HepG2 (cell line): ENCODE measurements around the gene HBD.

Experiments used
- BRD4 ChIP-seq: sonication (generic); formaldehyde crosslinking; IDR thresholded peaks from 2 replicates; pipeline ENCODE4 v1.4.0; 2020; ENCODE audit warnings: missing genetic modification reagents
- ESRRA ChIP-seq: sonication (generic); formaldehyde crosslinking; IDR thresholded peaks from 2 replicates; pipeline ENCODE4 v1.5.1; 2020; ENCODE audit warnings: mild to moderate bottlenecking, low read depth, missing genetic modification reagents
- EZH2 ChIP-seq: conservative IDR thresholded peaks from 2 replicates; pipeline ENCODE4 v1.6.1; 2012; ENCODE audit warnings: mild to moderate bottlenecking, low read depth, low read length, moderate library complexity
- FOXA1 ChIP-seq, 2 experiments: fragments of 450-650 bp in 1 of 2; sonication (generic) in 1 of 2; formaldehyde crosslinking in 1 of 2; IDR thresholded peaks; 2 replicates each; pipeline versions ENCODE4 v1.4.0 to v1.6.1; 2016 to 2020; ENCODE audit warnings: missing genetic modification reagents in 1 of 2
- PAX8 ChIP-seq: sonication (generic); formaldehyde crosslinking; IDR thresholded peaks from 2 replicates; pipeline ENCODE4 v1.8.0; 2022; ENCODE audit warnings: mild to moderate bottlenecking, missing genetic modification reagents, borderline replicate concordance
- POLR2AphosphoS5 ChIP-seq: IDR thresholded peaks from 2 replicates; pipeline ENCODE4 v1.6.1; 2012; ENCODE audit warnings: low read depth, low read length
- SRSF1 ChIP-seq: fragments of 200-400 bp; formaldehyde crosslinking; optimal IDR thresholded peaks from 2 replicates; pipeline ENCODE3; 2017; ENCODE audit warnings: mild to moderate bottlenecking, low read depth, low read length, moderate library complexity
- ZNF30 ChIP-seq: sonication (generic); formaldehyde crosslinking; IDR thresholded peaks from 2 replicates; pipeline ENCODE4 v1.5.0; 2020; ENCODE audit warnings: mild to moderate bottlenecking, missing genetic modification reagents
- TF ChIP-seq, protein P1 (sequence below): sonication (generic); formaldehyde crosslinking; IDR thresholded peaks from 2 replicates; pipeline ENCODE4 v1.4.0; 2020; ENCODE audit warnings: missing genetic modification reagents

DNA sequence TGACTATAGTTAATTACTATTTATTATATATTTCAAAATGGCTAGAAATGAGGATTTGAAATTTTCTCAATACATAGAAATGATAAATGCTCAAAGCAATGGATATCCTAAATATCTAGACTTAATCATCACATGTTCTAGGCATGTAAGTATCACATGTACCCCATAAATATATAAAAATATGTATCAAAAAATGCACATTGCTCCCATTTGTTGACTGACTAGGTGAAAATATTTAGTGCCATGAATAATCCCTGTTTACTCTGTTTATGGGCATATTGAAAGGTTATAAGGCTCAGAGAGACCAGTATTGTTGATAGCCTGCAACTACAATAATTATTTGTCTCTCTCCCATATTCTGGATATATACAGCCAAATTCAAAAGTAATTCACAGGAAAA lies 32.3 kb upstream of the HBD start:
- TF ChIP-seq SRSF1 = no peak
- TF ChIP-seq FOXA1 (IDR thresholded peaks at IDR 0.05) = no peak
- TF ChIP-seq FOXA1 (CRISPR knock-in tag; IDR thresholded peaks at IDR 0.05) = no peak
- TF ChIP-seq EZH2 = no peak
- no peak for TF ChIP-seq ZNF30 (CRISPR knock-in tag)
- TF ChIP-seq ESRRA (CRISPR knock-in tag) = no peak
- TF ChIP-seq, protein P1, sequence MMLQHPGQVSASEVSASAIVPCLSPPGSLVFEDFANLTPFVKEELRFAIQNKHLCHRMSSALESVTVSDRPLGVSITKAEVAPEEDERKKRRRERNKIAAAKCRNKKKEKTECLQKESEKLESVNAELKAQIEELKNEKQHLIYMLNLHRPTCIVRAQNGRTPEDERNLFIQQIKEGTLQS (CRISPR knock-in tag) = no peak
- no peak for TF ChIP-seq BRD4 (CRISPR knock-in tag)
- no peak for TF ChIP-seq POLR2AphosphoS5
- TF ChIP-seq PAX8 (CRISPR knock-in tag) = no peak
